Measurements from ENCODE around the gene BCL11B.

BCL11B gene

GRCh38 chr14:99155173-99156089 lies 116.6 kb downstream of the BCL11B start:
- DNase-seq, result no peak

GRCh38 chr14:99150236-99150635 lies 121.8 kb downstream of the BCL11B start:
- DNase-seq, result no peak

- no peak for DNase-seq
These were observed 123.0 kb downstream of the BCL11B start for GRCh38 chr14:99148861-99149610.

GRCh38 chr14:99148131-99148530 lies 123.9 kb downstream of the BCL11B start:
- DNase-seq, result no peak

GRCh38 chr14:99147366-99147740 lies 124.6 kb downstream of the BCL11B start:
- DNase-seq, result no peak

- DNase-seq, result no peak
These were observed 125.2 kb downstream of the BCL11B start for GRCh38 chr14:99146616-99147365.

GRCh38 chr14:99145307-99145706 lies 126.7 kb downstream of the BCL11B start:
- no peak for DNase-seq

- no peak for DNase-seq
These were observed 128.2 kb downstream of the BCL11B start for GRCh38 chr14:99143793-99144192.

GRCh38 chr14:99143126-99143525 lies 128.9 kb downstream of the BCL11B start:
- DNase-seq, result no peak

GRCh38 chr14:99141236-99141635 lies 130.8 kb downstream of the BCL11B start:
- no peak for DNase-seq

GRCh38 chr14:99138999-99139865 lies 132.8 kb downstream of the BCL11B start:
- DNase-seq, result no peak

- peak; percentile 20 for DNase-seq
These were observed 134.0 kb downstream of the BCL11B start for GRCh38 chr14:99137913-99138571.

- DNase-seq, result no peak
These were observed 134.8 kb downstream of the BCL11B start for GRCh38 chr14:99137001-99137700.

- DNase-seq, result no peak
These were observed 135.6 kb downstream of the BCL11B start for GRCh38 chr14:99136401-99136800.

- DNase-seq, result no peak
These were observed 136.0 kb downstream of the BCL11B start for GRCh38 chr14:99136047-99136400.

GRCh38 chr14:99134516-99135046 lies 137.4 kb downstream of the BCL11B start:
- DNase-seq, result no peak

GRCh38 chr14:99133636-99134515 lies 138.1 kb downstream of the BCL11B start:
- DNase-seq, result no peak

- DNase-seq, result no peak
These were observed 139.0 kb downstream of the BCL11B start for GRCh38 chr14:99132821-99133635.
